COLO668 (cell line): Measurements from ENCODE around the gene PPM1N.
A peak's percentile ranks its signal among the peaks of the same experiment; 100 is the strongest.

Experiments used
- DNase-seq: peaks from one replicate; lab custom pipeline; 2025; ENCODE audit not compliant: unreplicated experiment; lab: John Stamatoyannopoulos, UW

PPM1N gene

GRCh38 chr19:45488708-45489107 is 9.5 kb upstream of the PPM1N start:
- DNase-seq: no peak

GRCh38 chr19:45489216-45489855 is 8.9 kb upstream of the PPM1N start:
- no peak for DNase-seq

- DNase-seq: no peak
Measured at GRCh38 chr19:45492137-45492626, 6.1 kb upstream of the PPM1N start.

GRCh38 chr19:45492627-45493470 is 5.4 kb upstream of the PPM1N start:
- DNase-seq: no peak

- no peak for DNase-seq
Measured at GRCh38 chr19:45494261-45494916, 3.9 kb upstream of the PPM1N start.

- no peak for DNase-seq
Measured at GRCh38 chr19:45495178-45495577, 3.1 kb upstream of the PPM1N start.

GRCh38 chr19:45496349-45496953 is 1.8 kb upstream of the PPM1N start:
- DNase-seq: peak; percentile 44

GRCh38 chr19:45497791-45498190 is 452 bp upstream of the PPM1N start:
- no peak for DNase-seq

- peak; percentile 80 for DNase-seq
Measured at GRCh38 chr19:45499196-45500180, 1.2 kb downstream of the PPM1N start.

GRCh38 chr19:45500918-45501729 is 2.9 kb downstream of the PPM1N start:
- no peak for DNase-seq

- no peak for DNase-seq
Measured at GRCh38 chr19:45501730-45502014, 3.4 kb downstream of the PPM1N start.

GRCh38 chr19:45502111-45502510 is 3.9 kb downstream of the PPM1N start:
- DNase-seq: no peak

- no peak for DNase-seq
Measured at GRCh38 chr19:45503909-45504308, 5.7 kb downstream of the PPM1N start.

GRCh38 chr19:45505151-45505995 is 7.1 kb downstream of the PPM1N start:
- no peak for DNase-seq

- DNase-seq: no peak
Measured at GRCh38 chr19:45505996-45506245, 7.7 kb downstream of the PPM1N start.

GRCh38 chr19:45506246-45506988 is 8.2 kb downstream of the PPM1N start:
- DNase-seq: peak; percentile 95

- peak; percentile 88 for DNase-seq
Measured at GRCh38 chr19:45506989-45507871, 9.0 kb downstream of the PPM1N start, which contains the start of gene VASP. Gene VASP (plus strand): TSS chr19:45507479. CDS start chr19:45507772, 293 bp downstream.
